Measurements from ENCODE around the gene BCL7C.

BCL7C gene

GRCh38 chr16:30874821-30875717 lies 18.8 kb downstream of the BCL7C start:
- peak; percentile 19 for TF ChIP-seq CTCF (IDR thresholded peaks at IDR 0.05; ENCODE audit: low read depth, low read length, poor library complexity, severe bottlenecking)
- TF ChIP-seq EZH2phosphoT487 (IDR thresholded peaks at IDR 0.05; ENCODE audit: borderline replicate concordance, low read length) = no peak
- H3F3A ChIP-seq (ENCODE audit: control insufficient read depth, insufficient read depth) = no peaks in the 10 kb centered on the region

DNA sequence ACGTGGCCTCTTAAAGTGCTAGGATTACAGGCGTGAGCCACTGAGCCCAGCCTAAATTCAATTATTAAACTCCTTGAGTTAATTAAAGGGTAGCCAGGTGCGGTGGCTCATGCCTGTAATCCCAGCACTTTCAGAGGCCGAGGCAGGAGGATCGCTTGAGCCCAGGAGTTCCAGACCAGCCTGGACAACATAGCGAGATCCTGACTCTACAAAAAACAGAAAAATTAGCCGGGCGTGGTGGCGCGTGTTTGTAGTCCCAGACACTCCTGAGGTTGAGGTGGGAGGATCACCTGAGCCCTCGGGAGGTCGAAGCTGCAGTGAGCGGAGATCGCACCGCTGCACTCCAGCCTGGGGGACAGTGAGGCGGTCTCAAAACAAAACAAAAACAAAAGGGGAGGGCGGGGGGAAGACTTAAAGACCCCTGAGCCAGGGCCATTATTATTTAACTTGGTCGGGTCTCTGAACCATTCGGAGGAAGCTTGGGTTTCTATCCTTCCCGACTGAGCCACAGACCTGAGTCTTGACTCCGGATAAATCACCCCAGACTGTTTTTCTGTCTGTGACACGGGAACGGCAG lies 19.5 kb downstream of the BCL7C start:
- no peak for TF ChIP-seq CTCF (IDR thresholded peaks at IDR 0.05; ENCODE audit: low read depth, low read length, poor library complexity, severe bottlenecking)
- TF ChIP-seq EZH2phosphoT487 (IDR thresholded peaks at IDR 0.05; ENCODE audit: borderline replicate concordance, low read length) = no peak
- H3K4me1 ChIP-seq (ENCODE audit: control insufficient read depth, low read length) = peaks cover 28% of the 10 kb centered on the region
- H3K27me3 ChIP-seq (ENCODE audit: control insufficient read depth, low read length) = no peaks in the 10 kb centered on the region
- no peaks in the 10 kb centered on the region for H3K9me2 ChIP-seq (replicated peaks; ENCODE audit: control insufficient read depth, low read length)
- H3K36me3 ChIP-seq (ENCODE audit: control insufficient read depth, low read length) = peaks cover 11% of the 10 kb centered on the region
- H3K27ac ChIP-seq (ENCODE audit: low read depth, low read length) = peak overlapping the region; percentile 54
- peaks cover 30% of the 10 kb centered on the region for H3K79me2 ChIP-seq (ENCODE audit: control insufficient read depth, low read length)
- H3K9me3 ChIP-seq (ENCODE audit: control insufficient read depth, insufficient read depth, low read length) = no peaks in the 10 kb centered on the region
- no peaks in the 10 kb centered on the region for H3F3A ChIP-seq (ENCODE audit: control insufficient read depth, insufficient read depth)
- H4K20me1 ChIP-seq (ENCODE audit: control insufficient read depth, insufficient read depth, low read depth, low read length) = no peaks in the 10 kb centered on the region
- H3K4me2 ChIP-seq (ENCODE audit: low read length) = peak overlapping the region; percentile 82
- peak overlapping the region; percentile 93 for H3K4me3 ChIP-seq (ENCODE audit: low read length)

More at GRCh38 chr16:30874821-30875717, 18.8 kb downstream of the BCL7C start:
- no peaks in the 10 kb centered on the region for H4K20me1 ChIP-seq (ENCODE audit: control insufficient read depth, insufficient read depth, low read depth, low read length)
- no peaks in the 10 kb centered on the region for H3K9me3 ChIP-seq (ENCODE audit: control insufficient read depth, insufficient read depth, low read length)
- H3K4me1 ChIP-seq (ENCODE audit: control insufficient read depth, low read length) = peaks cover 28% of the 10 kb centered on the region
- H3K4me2 ChIP-seq (ENCODE audit: low read length) = peak overlapping the region; percentile 82
- peaks cover 30% of the 10 kb centered on the region for H3K79me2 ChIP-seq (ENCODE audit: control insufficient read depth, low read length)
- H3K4me3 ChIP-seq (ENCODE audit: low read length) = peak overlapping the region; percentile 93
- peaks cover 11% of the 10 kb centered on the region for H3K36me3 ChIP-seq (ENCODE audit: control insufficient read depth, low read length)
- H3K27me3 ChIP-seq (ENCODE audit: control insufficient read depth, low read length) = no peaks in the 10 kb centered on the region
- no peaks in the 10 kb centered on the region for H3K9me2 ChIP-seq (replicated peaks; ENCODE audit: control insufficient read depth, low read length)
- H3K27ac ChIP-seq (ENCODE audit: low read depth, low read length) = peak overlapping the region; percentile 54

DNA sequence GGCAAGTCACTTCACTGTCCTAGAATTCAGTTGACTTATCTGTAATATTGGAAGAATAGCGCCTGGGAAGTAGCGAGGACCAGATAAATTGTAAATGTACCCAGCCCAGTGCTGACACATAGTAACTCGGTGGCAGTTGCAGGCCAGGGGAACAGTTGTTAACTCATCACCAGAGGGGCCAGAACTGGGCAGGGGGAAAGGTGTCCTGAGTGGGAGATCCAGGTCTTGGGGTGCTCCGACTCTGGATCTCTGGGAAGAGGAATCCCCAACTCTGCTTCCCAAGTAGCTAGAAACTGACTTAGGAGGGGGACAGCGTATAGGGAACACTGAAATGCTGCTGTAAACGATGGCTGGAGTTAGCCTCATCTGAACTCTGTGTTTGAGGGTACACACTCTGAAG lies 23.0 kb downstream of the BCL7C start:
- H3K36me3 ChIP-seq (ENCODE audit: control insufficient read depth, low read length) = peaks cover 8% of the 10 kb centered on the region
- no peaks in the 10 kb centered on the region for H3K9me3 ChIP-seq (ENCODE audit: control insufficient read depth, insufficient read depth, low read length)
- no peaks in the 10 kb centered on the region for H3K9me2 ChIP-seq (replicated peaks; ENCODE audit: control insufficient read depth, low read length)
- H3K27me3 ChIP-seq (ENCODE audit: control insufficient read depth, low read length) = no peaks in the 10 kb centered on the region
- H3K79me2 ChIP-seq (ENCODE audit: control insufficient read depth, low read length) = peaks cover 17% of the 10 kb centered on the region
- H3K27ac ChIP-seq (ENCODE audit: low read depth, low read length) = no peak overlapping the region
- H3F3A ChIP-seq (ENCODE audit: control insufficient read depth, insufficient read depth) = no peaks in the 10 kb centered on the region
- TF ChIP-seq EZH2phosphoT487 (IDR thresholded peaks at IDR 0.05; ENCODE audit: borderline replicate concordance, low read length) (no peak), CTCF (IDR thresholded peaks at IDR 0.05; ENCODE audit: low read depth, low read length, poor library complexity, severe bottlenecking) (no peak)
- H3K4me2 ChIP-seq (ENCODE audit: low read length) = no peak overlapping the region
- no peaks in the 10 kb centered on the region for H4K20me1 ChIP-seq (ENCODE audit: control insufficient read depth, insufficient read depth, low read depth, low read length)
- no peak overlapping the region for H3K4me3 ChIP-seq (ENCODE audit: low read length)
- H3K4me1 ChIP-seq (ENCODE audit: control insufficient read depth, low read length) = peaks cover 26% of the 10 kb centered on the region
